Skin of body (tissue), 2 donors: ENCODE data around the gene BHLHE23. TPM values are rescaled to one million over a fixed set of nuclear protein-coding genes. Genes with fewer than 3 reads are reported as not detected.

Source experiments
- DNase-seq: peaks from one replicate; lab custom pipeline; 2025; lab: John Stamatoyannopoulos, UW
- total RNA-seq: library from RNA; depleted of rRNA; stranded (reverse); fragments of >200 nt; gene quantifications from one replicate; pipeline ENCODE4 v1.2.3, GENCODE V29; 2014

Gene BHLHE23
- total RNA-seq, 1 donor from 2014 or later: not detected

DNA sequence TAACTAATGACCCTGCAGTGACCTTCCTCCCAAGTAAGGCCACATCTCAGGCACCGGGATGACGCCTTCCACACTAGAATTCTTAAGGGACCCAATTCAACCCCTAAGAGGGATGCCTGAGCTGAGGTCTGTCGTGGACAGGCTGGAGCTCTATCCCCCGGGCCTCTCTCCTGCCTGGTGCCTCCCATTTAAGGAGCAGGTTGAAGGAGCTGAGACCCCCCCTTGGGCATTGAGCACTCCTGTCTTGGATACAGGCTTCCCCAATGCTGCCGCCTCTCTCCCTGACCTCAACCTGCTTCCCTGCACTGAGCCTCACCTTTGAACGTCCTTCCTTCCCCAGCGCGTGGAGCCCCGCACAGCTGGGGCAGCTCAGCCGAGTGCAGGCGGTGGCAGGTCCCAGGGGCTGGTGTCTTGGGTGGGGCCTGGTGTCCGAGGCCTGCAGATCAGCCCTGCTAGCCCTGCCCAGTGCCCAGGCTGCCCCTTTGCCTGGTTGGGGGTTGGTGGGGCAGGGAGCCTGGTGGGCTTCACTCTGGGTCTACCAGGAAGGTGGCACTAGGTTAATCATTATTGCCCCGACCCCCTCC, 19.9 kb upstream of the BHLHE23 start:
- no peak for DNase-seq

DNA sequence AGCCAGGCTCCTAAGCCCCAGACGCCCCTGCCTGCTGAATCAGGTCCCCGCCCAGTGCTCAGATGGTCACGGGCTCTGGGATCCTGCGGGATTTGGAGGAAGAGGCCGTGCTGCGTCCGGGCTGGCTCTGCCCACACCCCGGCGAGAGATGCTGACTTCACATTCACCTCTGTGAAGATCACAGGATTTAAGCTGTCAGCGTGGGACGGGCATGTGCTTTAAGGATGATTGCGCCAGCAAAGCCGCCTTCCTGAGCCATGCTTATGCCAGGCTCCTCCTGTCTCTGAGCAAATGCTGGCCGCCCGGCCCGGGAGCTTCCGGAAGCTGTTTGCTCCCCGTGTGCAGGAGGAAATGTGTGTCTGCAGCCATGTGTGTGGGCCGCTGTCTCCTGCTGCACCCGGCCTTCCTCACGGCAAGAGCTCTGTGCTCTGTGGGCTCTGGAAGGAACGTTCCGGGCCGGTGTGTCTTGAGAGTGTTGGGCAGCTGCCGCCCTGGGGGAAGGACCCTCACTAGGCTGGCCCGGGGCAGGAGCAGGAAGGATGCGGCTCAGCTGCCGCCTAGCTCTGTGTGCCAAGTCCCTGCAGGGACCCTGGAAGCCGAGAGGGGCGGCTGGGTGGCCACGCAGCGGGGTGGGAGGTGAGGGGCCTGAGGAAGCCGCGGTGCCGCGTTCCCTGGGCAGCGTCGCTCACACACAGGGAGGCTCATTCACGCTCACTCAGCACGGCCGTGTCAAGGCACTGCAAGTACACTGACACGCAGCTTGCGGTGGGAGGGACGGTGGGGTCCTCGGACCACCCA, 19.0 kb upstream of the BHLHE23 start:
- DNase-seq: no peak

DNA sequence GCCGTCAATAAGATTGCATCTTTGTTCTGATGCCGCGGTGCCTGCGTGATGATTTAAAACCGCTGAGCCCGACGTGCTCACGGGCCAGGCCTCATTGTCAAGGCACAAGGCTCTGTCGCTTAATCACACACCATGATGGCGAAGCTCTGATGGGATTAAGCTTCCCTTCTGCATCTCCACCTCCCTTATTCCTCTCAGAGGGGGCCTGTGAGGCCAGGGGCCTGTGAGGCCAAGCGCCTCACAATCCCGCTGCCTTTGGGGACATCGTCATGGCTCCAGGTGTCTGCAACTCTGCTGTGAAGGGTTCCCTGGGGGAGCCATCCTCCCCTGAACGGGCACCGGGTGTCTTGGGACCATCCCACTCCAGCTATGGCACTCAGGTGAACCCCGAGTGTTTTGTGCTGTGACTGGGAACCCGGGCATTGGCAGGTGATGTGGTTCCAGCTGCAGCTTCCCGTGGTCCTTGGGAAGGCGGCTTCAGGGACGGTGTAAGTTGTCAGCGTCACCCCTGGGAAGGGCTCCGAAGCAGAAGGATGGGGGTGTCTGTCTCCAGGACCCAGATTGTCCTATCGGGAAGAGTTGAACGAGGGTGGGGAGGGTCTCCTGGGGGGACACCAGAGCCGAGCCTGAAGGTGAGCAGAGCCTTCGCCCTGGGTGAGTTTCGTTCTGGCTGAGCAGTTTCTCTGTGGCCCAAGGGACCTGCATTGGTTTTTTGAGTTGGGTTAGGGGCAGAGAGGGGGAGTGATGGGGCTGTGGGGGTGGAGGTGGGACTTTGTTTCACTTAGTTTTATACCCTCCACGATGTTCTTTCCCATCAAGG, 18.0 kb upstream of the BHLHE23 start:
- DNase-seq: no peak

DNA sequence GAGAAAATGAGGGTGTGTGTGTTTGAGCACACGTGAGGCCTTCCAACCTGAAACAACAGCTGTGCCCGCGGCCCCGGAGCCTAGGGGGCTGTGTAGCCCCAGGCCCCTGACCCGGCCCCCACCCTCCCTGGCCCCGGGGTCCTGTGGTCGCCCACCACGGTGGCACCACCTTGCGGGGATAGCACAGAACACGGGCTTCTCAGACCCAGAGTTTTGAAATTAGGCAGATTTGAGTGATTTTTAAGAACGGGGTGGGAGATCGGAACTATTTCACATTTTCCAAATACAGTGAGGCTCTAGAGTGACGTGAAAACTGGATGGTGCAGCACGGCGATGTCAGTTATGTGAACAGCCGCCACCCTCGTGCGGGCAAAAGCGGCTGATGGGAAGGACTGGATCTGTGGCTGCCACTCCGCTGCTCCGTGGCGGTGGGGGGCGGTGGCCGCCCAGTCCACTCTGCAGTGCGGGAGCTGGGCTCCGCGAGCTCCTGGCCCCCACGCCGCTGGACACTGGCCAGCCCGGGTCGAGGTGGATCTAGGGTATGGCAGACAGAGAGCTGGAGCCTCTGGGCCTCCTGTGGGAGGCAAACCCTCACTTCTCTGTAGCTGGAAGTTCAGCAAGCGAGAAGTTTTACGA, 17.3 kb upstream of the BHLHE23 start:
- DNase-seq: no peak

DNA sequence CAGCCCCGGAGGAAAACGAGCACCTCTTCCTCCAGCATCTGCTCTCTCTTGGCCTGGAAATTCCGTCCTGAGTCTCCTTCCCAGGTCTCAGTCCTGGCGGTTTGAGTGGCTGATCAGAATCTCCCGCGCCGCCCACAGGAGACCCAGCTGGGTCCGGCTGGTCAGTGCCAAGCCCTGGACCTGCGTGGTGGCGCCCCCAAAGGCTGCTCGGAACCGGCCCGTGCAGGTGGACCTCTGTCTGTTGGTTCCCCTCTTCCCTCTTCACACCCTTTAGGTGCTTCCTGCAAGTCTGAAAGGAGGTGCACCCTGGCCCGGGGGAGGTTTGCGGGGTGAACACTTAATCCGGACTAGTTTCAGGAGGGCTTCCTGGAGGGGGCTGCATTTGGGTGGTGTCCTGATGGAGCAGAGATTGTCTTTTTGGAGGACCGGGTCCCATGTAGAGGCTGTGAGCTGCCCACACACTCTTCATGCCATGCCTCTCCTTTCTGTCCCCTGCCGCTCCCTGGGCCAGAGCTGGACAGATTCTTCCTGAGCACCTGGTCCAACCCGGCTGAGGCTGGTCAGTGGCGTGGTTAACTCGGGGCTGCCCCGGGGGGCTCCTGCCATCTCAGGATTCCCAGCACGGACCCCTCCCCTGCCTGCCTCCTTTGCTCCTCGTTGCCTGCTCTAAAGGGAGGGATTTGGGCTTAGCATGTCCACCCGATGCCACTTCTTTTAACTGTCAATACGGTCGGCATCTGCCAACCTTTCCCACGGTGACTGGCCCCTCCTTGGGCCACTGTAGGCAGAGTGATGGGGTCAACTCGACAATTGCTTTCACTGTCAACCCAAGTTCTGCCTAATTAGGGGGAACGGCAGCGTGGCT, 16.5 kb upstream of the BHLHE23 start:
- DNase-seq: no peak

DNA sequence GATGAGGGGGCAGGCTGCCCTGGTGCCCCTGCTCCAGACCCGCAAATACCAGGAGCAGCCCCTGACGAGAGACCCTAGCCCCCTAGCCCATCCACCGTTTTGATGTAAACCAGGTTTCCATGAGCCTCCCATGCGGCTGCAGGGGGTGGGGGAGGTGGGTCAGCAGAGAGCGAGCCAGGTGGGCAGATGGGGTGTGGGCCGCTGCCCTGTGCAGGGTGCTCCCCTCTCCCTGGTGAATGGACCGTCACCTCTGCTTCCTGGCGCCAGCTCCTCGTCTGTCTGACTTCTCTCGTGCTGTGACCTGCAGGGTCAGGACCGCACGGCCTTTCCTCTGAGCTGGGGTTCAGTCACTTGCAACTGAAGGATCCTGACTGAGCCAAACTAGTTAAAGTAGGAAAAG, 15.7 kb upstream of the BHLHE23 start:
- no peak for DNase-seq

DNA sequence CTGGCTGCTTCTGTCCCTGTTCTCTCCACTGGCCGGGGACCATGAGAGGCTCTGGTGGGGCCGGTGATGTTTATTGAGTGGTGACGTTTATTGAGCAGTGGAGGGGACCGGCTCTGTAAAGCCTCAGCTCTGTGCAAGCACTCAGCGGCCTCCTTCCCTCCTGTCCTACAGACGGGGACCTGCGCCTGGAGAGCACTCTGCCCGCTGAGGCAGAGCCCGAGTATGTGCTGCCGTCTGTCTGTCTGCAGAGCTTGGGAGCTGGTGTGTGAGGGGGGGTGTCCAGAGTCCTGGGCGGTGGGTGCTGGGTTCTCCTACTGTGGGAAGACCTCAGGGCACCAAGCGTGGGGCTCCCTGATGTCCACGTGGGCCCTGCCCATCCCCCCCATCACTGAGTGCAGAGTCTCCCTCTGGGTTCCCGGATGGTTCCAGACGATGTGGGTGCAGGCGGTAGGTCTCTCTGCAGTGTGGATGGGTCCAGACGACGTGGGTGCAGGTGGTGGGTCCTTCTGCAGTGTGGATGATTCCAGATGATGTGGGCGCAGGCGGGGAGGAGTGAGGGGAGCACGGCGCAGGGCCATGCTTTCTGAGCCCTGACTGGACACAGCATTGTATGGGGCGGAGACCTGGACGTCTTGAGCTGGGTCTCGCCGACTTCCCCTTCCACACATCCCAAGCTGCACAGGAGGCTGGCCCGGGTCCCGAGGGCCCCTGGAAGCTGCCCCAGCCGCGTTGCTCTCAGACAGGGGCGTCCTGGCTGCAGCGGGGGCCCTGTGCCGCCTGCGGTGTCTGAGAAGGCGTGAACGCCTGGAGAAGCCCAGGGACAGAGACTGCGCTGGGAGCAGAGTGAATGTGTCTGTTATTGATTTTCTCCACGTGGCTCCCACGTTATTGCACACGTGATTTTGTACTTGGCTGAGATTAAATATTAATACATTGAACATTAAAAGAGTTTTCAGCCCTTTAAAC, 14.9 kb upstream of the BHLHE23 start:
- DNase-seq: no peak

DNA sequence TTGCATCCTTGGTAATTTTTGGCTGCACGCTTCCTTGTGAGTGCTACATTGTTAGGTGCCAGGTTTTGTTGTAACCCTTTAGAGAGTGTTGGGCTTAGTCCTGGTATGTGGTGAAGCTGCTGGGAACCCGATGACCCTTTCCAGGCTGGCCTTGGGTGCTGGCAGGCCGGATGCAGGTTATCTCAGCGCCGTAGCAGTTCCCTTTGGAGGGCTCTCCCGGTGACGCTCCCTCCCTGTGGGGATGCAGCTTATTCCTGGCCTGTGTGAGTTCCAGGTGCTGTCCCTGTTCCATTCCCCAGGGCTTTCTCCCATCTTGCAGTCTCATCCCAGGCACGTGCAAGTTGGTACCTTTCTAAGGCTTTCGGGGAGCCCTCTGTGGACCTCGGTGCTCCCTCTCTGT, 13.9 kb upstream of the BHLHE23 start:
- DNase-seq: no peak

DNA sequence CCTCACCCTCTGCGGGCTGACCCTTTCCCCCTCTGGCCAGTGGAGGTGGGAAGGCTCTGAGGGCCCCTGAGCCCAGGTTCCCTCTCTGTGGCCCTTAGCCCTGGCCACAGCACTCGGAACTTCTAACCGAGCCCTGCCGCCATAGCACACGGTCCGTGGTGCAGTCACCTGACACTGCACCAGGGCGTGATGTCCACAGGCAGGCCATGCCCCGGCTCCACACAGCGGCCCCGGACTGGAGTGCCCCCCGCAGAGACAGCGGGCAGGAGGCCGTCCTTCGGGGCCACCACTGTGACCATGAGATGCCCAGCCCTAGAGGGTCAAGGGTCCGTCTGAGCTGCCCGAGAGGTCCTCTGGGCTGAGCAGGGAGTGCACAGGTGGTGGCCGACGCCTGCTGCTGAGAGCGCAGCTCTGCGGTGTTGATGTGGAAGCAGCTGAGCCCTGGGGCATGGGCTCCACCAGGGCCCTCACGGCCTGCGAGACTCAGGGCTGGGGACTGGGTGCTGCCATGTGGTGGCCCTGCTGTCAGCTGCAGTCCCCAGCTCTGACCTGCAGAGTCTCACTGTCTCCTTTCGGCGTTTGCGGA, 11.2 kb upstream of the BHLHE23 start:
- DNase-seq: no peak

DNA sequence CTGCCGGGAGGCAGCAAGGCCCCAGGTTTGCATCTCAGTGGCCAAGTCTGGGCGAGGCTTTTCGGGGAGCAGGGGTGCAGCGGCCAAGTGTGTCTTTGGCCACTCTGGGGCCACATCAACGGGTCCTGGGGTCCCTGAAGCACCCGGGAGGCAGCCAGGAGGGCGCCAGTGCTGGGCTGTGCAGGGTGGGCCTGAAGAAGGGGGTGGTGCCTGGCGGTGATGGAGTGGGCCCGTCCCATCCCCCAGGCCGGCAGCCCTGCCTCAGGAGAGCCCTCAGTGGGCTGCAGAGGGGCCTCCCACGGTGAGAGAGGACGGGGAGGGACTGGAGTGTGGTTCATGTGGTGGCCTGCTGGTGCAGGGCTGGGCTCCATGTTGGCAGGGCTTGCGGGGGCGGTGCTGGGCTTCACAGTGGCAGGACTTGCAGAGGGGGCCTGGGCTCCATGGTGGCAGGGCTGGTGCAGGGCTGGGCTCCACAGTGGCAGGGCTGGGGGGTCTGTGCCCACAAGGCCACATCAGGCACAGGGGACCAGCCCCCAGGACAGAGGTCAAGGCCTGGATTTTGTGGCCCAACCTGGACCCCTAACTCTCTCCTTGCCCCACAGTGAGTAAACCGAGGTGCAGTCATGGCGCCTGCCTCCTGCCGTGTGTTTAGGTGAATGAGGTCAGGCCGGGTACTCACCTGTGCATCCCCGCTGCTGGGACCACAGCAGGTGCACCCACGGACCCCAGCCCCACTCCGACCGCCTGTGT, 10.5 kb upstream of the BHLHE23 start:
- DNase-seq: no peak

DNA sequence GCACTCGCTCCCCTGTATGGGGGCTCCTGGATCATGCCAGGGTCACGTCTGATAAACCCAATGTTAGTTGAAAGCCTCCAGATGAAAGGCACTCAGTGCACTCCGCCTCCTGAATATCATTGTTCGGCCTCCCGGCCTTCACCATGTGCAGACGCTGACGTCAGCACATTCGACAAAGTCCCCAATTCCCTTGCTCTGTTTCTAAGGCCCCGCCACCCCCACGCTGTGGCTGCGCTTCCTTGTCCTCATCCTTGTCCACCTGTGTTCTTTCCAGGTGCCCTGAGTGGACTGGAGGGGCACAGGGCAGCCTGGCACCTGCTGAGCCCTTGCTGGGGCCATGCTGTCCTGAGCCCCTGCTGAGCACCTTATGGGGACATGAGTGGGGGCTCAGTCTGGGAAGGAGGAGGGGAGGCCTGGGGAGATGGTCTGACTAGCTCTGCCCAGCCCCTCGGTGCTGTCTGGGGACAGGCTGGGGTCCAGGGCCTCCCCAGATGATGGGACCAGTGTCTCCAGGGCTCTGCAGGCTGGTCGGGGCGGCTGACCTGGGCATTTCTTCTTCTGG, 9.8 kb upstream of the BHLHE23 start:
- DNase-seq: no peak

DNA sequence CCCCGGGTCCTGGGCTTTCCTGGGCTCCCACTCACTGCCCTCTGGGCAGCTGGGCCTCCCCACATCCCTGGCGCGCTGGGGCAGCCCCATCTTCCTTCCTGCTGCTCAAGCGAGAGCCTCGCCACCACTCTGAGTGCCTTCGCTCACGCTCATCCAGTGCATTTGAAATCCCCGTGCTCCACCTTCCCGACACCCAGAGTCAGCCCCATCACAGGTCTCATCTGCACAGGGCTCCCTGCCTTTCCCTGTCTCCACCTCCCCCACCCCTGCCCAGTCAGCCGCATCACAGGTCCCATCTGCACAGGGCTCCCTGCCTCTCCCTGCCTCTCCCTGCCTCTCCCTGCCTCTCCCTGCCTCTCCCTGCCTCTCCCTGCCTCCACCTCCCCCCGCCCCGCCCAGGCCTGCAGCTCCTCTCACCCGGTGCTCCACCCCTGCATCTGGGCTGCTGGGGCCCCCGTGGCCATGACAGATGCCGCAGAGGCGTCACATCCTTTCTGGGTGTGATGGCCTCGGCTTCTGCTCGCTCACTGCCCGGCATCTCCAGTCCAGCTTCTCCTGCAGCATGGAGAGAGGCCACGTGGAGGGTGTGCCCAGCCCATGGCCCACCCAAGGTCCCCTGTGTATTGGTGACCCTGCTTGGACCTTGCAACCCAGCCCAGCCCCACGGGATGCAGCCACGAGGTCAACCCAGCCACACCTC, 9.0 kb upstream of the BHLHE23 start:
- no peak for DNase-seq

DNA sequence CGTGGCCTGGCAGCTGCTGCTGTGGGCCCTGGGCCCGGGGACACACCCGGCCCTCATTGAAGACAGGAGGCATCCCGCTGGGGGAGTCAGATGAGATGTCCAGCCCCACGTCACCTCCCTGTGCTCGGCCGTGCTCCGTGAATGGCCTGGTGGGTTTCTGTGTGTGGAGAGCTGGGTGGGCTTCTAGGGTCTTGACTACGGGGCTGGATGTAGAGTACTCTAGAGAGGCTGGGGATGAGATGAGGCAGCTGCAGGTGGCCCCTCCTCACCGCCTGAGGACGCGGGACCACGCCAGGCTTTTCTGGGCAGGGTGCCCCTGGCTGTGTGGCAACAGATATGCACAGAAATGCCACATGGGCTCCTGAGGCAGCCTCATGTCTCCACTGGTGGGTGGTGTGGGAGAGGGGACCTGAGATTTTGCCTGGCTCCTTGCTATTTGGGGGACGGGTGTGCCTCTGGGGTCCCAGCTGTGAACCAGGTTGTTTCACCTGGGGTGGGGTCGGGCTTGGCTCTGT, 8.4 kb upstream of the BHLHE23 start:
- DNase-seq: no peak

DNA sequence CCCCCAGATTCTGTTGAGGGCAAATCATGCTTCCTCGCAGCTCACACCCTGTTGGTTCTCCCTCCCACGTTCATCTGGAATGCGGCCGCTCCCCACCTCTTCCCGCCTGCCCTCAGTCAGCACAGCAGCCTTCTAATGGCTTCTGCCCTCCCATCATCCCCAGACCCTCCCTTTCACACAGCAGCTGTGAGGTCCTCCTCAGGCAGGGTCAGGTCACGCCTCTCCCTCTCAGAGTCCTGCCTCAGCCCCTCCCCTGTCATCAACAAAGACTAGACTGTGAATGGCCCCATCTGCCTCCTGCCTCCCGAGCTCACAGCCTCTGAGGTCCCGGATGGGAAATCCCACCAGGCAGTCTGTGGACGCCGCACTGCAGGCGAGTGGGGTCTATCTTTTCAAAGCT, 7.9 kb upstream of the BHLHE23 start:
- DNase-seq: no peak

DNA sequence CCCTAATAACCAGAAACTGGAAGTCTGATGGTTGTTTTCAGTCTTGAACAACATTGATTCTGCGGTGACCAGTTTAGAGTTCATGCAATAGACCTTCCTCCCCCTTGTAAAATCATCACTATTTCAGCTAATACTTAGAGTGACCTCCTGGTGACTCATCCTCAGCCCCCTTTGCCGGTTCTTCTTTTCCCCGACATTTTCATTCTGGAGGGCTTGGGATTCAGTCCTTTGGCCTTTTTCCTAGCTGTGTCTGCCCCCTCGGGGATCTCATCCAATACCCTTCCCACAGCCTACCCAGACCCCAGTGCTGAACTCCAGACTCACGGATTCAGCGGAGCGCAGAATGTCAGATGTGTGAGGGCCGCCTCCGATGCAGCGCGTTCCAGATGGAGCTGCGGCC, 7.5 kb upstream of the BHLHE23 start:
- DNase-seq: no peak

DNA sequence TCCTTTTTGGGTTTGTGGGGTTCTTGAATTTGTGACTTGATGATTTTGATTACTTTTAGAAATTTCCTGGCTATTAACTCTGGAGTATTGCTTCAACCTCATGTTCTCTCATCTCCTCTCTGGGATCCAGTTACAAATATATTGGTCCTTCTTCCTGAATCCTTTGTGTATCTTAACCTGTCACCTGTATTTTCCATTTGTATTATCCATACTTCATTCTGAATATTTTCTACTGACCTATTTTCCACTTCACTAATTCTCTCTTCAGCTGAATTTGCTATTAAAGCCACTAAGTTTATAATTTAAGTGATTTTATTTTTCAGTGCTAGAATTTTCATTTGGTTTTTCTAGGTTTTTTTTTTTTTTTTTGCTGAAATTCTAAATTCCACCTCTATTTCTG, 6.4 kb upstream of the BHLHE23 start:
- no peak for DNase-seq

DNA sequence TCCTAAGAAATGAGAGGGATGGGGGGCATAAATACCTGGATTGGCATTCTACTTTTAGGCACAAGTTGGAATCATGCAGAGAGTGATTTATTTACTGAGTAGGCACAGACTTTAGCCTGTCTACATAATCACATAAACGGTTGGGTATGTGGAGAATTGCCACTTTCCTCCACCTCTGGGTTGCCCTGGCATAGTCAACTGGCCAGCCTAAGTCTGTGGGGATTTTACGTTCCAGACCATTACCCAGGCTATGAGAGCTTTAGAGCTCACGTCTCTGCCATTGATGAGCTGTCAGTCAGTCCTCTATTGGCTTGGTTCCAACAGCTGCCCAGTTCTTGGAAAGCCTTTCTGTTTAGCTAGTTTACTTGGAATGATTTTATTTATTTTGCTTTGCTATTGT, 5.0 kb upstream of the BHLHE23 start:
- no peak for DNase-seq
